Measurements from ENCODE around the gene TPM2.
"Not testable (repeated sequence)": the region's sequence is repeated elsewhere in the genome, so short reads cannot be mapped to it uniquely, and the experiment has no call there.

- TF ChIP-seq POLR2AphosphoS5 (IDR thresholded peaks at IDR 0.05; ENCODE audit: low read depth, low read length); POLR2A (IDR thresholded peaks at IDR 0.05; ENCODE audit: low read depth, low read length); SPI1 (IDR thresholded peaks at IDR 0.05; ENCODE audit: low read depth, low read length); TAF1 (IDR thresholded peaks at IDR 0.05; ENCODE audit: low read depth, low read length); PAX5 (IDR thresholded peaks at IDR 0.05; ENCODE audit: insufficient read depth, low read length, severe bottlenecking); POU2F2 (IDR thresholded peaks at IDR 0.05; ENCODE audit: low read depth, low read length): not testable (repeated sequence)
These were observed 52.9 kb downstream of the TPM2 start for GRCh38 chr9:35636877-35637246.
